GM19239 (cell line): Measurements from ENCODE around the gene FAM3C.
A peak's percentile ranks its signal among the peaks of the same experiment; 100 is the strongest.

ENCODE experiments used
- DNase-seq: peaks from one replicate; pipeline ENCODE4 v3.0.0; 2011; ENCODE audit warnings: low spot score; ENCODE audit not compliant: insufficient read length
- FAIRE-seq: peaks from 2 replicates; lab custom pipeline; 2011; peaks lifted over from hg19 to GRCh38; lab: Jason Lieb, UNC

Gene FAM3C

GRCh38 chr7:121384265-121384664, 11.8 kb downstream of the FAM3C start:
- DNase-seq (no peak), FAIRE-seq (peak; percentile 66)

GRCh38 chr7:121383235-121383910, 12.7 kb downstream of the FAM3C start:
- DNase-seq = no peak
- FAIRE-seq = peak; percentile 81

DNA sequence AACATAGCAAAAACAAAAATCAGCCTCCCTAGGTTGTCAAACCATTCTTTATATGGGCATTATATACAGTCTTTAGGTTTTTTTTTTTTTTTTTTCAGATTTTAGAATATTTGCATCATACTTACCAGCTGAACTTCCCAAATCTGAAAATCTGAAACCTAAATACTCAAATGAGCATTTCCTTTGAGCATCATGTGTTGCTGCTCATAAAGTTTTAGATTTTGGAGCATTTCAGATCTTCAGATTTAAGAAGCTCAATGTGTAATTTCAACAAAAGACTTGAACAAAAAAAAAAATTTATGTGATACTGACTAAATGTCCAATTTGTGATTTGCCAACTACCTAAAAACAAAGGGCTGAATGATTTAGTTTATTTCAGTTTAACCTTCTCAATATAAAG, 13.6 kb downstream of the FAM3C start:
- FAIRE-seq (peak; percentile 40), DNase-seq (no peak)

GRCh38 chr7:121379930-121380329, 16.2 kb downstream of the FAM3C start:
- no peak for FAIRE-seq
- no peak for DNase-seq

GRCh38 chr7:121376979-121377378, 19.1 kb downstream of the FAM3C start:
- DNase-seq (no peak), FAIRE-seq (no peak)

- DNase-seq (no peak), FAIRE-seq (peak; percentile 78)
Observed at GRCh38 chr7:121373177-121373576, 22.9 kb downstream of the FAM3C start.

DNA sequence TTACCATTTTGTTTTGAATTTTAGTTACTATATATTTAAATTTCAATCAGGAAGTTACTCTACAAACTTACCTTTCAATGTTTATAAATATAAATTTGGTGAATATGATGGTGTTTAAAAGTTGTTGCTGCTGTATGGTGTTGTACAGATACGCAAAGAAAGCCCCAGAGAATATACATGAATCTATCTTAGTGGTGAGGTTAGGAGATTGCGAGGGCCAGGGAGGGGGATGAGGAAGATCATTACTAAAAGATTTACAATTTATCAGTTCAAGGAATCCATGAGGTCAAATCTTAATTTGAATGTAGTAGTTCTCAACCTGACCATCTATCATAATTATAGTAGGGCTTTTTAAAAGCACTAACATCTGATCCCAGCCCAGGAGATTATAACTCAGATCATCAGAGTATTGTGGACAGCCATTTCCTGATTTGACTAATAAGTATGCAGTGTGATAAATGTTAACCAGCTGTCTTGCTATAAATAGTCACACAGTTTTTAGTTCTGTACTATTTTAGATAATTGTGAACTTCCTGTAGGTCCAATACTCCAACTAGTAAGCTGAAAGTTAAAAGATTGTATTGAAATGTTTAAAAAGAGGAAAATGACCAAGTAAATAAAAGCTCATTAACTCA, 23.6 kb downstream of the FAM3C start:
- DNase-seq (peak; percentile 8), FAIRE-seq (peak; percentile 96)

DNA sequence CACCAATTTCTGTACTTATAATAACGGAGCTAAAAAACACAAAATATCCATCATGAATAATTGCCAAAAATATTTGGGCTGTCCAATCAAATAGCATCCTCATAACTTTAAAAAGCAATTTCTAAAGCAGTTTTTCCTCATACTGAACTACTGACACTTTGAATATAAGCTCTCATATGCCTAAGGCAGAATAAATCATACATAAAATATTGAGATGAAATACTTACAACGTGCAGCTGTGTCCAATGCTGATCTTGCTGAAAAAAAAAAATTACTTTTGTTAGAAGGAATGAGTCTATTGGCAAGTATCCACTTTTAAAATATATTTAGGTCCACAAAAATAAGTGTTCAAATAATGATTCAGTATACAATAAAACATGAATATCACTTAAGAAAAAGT, 24.2 kb downstream of the FAM3C start:
- FAIRE-seq = no peak
- DNase-seq = no peak

DNA sequence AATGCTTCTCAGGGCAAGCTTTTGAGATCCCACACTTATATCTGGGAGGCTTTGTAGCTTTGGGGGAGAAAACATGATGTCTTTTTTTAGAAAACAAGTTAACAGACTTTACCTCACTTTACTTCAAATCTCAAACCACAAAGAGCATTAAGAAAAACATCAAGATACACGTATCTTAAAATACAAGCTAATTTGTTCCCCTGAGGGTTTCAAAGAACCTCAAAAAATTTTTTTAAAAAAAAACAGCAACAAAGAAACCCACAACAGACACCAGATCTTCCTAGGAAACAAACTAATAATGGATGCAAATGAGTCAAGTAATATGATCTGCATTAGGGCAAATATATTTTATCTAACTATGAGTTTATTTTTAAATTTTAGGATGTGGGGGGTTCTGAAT, 24.7 kb downstream of the FAM3C start:
- DNase-seq (no peak), FAIRE-seq (peak; percentile 55)

- no peak for DNase-seq
Observed at GRCh38 chr7:121369462-121369861, 26.6 kb downstream of the FAM3C start.

DNA sequence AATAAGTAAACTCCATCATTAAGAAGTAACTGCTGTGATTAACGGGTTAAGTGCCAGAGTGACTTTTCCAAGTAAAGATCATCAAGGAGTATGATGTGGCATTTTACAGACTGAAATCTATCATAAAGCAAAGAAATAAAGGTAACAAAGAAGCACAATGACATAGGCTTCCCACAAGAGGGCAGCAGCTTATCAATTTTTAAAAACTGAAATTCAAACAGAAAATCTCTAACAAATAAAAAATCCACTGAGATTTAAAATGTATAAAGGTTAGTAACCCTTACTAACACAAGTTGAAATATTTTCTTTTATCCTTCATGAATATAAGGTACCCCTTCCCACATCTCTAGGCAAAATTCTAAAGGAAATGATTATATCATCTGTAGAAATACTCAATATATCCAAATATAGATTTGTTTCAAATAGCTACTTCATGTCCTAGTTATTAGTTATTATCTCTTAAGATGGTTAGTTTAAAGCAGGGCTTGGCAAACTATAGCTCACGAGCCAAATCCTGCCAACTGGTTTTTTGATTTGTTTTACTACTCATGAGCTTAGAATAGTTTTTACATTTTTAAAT, 29.2 kb downstream of the FAM3C start:
- FAIRE-seq (peak; percentile 48), DNase-seq (no peak)

More at GRCh38 chr7:121369462-121369861, 26.6 kb downstream of the FAM3C start:
- FAIRE-seq = peak; percentile 94

DNA sequence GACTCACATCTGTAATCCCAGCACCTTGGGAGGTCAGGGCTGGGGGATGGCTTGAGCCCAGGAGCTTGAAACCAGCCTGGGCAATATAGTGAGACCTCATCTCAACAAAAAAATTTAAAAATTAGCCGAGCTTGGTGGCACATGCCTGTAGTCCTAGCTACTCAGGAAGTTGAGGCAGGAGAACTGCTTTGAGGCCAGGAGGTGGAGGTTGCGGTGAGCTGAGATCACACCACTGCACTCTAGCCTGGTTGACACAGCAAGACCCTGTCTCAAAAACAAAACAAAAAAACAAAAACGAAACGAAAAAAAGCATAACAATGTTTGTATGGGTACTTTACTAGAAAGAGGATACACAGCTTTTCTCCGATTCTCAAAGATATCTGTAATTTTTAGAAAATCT, 35.5 kb downstream of the FAM3C start:
- FAIRE-seq (no peak), DNase-seq (no peak)

- FAIRE-seq = no peak
- no peak for DNase-seq
Observed at GRCh38 chr7:121355574-121355973, 40.5 kb downstream of the FAM3C start.

DNA sequence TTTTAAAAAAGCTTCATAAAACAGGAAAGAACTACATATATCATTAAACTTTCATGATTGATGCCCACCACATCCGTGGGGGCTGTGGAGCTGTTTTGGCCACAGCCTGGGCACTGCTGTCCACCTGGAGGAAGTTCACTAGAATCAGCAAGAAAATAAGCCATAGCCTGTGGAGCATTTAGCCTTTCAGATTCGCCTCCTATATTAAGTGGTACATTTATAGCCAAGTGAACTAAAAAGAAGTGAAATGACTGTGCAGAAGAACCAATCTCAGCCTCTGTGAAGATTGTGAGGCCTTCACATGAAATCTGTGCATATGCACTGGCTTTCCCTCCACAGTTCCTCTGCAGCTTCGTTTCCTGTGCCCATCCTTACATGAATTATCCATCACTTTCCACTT, 43.8 kb downstream of the FAM3C start:
- DNase-seq (no peak), FAIRE-seq (no peak)

DNA sequence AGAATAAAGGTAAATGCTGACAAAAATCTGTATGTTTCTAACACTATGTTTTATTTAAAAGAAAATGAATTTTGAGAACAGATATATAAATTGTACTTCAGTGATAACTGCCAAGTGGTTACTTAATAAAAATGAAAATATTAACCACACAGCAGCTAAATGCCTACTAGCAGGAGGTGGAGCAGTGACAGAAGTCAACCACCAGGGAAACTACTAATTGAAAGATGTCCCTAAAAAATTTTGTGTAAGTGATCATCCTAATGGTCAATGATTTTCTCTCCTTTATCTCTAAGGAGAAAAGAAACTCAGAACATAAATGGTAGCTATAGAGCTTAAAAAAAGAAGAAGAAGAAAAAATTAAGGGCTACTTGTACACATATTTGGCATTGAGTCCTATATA, 44.4 kb downstream of the FAM3C start:
- no peak for DNase-seq
- FAIRE-seq = no peak

DNA sequence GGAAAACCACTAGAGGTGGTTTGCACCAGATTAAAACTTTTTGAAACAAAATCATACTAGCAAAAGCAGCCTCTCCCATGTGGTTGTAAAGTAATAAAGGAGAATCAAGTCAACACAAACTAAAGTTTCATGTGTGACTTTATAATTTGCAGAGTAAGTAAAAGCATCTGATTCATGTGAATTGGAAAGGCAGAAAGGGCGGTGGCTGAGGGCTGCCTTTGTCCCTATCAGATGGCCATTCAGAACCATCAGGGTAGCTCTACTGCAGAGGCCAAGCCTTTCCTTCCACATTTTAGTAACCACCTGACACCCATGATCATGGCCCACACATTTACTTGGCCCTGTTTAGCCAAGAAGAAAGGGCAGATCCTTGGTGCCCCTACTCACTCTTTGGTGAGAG, 51.6 kb downstream of the FAM3C start:
- DNase-seq (no peak), FAIRE-seq (no peak)

DNA sequence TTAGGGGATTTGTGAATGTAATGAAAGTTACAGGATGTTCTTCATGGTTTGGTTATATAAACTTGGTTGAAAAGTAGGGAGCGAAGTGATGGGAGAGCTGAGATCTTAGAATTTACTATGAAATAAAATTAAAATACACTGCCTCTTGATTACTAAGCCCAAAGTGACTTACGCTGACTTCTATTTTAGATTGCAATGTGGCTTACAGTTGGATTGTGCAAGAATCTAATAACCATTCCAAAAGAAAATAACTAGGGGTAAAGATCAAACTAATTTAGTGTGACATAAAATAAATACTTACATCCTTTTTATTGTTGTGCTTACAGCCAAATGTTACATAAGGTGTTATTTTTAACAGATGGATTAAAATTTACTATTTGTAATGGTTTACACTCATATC, 52.0 kb downstream of the FAM3C start:
- DNase-seq (no peak), FAIRE-seq (no peak)

DNA sequence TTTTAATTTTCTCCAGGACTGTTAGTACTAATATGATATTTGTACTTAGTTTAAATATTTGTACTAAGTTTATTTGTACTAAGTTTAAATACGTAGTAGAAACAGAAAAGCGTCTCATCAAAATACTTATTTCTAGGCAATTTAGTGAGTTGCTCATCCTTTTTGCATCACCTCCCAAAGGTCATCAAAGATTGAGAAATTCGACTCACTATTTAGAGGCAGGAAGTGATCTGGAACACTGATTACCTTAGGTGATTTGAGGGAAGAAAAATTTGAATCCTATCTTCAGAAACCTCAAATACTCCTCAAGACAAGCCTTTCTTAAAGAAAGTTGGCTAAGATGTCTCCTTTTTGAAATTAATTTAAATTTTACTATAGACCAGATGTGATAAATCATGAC, 52.8 kb downstream of the FAM3C start:
- DNase-seq (no peak), FAIRE-seq (no peak)

- no peak for DNase-seq
- FAIRE-seq = no peak
Observed at GRCh38 chr7:121342631-121343030, 53.5 kb downstream of the FAM3C start.

DNA sequence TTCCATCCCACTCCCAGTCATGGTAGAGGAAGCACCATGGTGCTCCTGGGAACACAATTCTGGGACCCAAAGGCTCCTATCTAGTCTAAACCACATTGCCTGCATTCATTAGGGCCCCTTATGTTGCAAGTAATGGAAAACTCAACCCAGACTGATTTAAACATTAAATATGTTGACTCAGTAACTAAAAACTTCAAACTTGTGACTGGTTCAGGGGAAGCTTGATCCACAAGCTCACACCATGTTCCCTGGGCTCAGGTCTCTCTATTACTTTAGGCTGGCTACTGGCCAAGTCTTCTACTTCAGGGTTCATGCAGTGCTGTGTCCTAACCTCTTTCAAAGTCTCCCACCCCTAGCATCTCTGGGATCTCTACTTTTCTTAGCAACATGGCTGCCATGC, 54.2 kb downstream of the FAM3C start:
- DNase-seq (no peak), FAIRE-seq (no peak)

DNA sequence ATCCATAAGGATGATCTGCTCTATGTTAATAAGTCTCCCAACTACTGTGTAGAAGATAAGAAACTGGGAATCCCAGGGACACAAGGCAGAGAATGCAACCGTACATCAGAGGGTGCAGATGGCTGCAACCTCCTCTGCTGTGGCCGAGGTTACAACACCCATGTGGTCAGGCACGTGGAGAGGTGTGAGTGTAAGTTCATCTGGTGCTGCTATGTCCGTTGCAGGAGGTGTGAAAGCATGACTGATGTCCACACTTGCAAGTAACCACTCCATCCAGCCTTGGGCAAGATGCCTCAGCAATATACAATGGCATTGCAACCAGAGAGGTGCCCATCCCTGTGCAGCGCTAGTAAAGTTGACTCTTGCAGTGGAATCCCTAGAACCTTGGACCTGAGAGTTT, 57.0 kb downstream of the FAM3C start:
- FAIRE-seq = no peak
- DNase-seq = no peak

DNA sequence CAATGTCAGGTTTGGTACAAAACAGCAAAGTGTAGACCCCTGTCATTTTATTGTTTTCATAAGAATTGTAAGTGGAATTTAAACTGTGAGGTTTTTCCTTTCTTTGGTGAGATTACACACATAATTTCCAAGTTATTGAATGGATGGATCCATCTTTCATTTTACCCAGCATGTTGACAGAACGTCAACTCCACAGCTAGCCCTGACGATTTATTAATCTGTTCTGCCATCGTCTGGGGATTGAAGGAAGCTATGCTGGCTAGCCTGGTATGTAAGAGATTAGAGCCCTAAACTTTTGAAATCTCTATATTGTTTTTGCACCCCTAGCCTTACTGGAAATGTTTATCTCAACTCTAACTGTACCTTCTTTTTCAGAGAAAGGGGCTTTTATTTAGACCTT, 58.7 kb downstream of the FAM3C start:
- DNase-seq = no peak
- FAIRE-seq = no peak
